Jurkat, Clone E6-1 (cell line): ENCODE results near the gene CHIC2.

ENCODE experiments used
- DNase-seq: peaks from one replicate; pipeline ENCODE4 v3.0.0-alpha.2; 2011; ENCODE audit warnings: low read depth, low spot score
- H3K4me3 ChIP-seq: 2 replicates; pipeline ENCODE4 v1.5.1; 2011; ENCODE audit warnings: mild to moderate bottlenecking, low read length, control low read depth, moderate library complexity

CHIC2 gene

DNA sequence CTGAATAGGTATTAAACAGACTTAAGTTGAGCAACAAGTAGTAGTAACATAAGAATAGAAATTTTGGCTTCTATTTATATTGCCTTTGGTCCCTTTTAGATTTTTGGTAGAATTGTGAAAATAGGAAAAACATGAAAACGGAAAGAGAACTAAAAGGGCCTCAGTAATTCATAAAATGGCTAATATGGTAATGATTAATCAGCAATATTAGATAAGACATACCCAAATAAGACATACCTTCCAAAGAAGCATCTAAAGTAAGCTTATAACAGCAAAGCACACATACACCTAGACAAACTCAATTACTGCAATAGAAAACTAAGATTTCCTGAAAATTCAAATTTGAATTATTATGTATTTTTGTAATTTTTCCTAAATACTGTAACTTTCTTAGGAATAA is 46.4 kb downstream of the CHIC2 start:
- H3K4me3 ChIP-seq, result no peak overlapping the region
- DNase-seq, result no peak

DNA sequence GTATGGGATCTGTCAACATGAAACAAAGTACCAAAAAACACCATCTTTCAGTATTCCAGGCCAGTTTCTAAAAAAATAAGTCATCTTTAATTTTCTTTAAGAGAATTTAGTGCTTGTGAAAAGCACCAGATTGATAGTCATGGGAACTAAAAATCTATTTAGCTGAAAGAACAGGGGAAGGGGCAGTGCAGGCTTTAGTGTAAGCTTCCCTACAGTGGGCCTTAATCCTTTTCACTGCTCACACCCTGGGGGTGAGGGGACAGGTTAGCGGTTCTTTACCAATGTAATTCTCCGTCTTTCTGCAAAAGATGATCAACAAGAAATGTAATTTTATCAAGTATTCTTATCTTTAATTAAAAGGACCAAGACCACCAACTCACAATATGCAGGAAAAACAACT is 47.1 kb downstream of the CHIC2 start:
- H3K4me3 ChIP-seq, result no peak overlapping the region
- no peak for DNase-seq

DNA sequence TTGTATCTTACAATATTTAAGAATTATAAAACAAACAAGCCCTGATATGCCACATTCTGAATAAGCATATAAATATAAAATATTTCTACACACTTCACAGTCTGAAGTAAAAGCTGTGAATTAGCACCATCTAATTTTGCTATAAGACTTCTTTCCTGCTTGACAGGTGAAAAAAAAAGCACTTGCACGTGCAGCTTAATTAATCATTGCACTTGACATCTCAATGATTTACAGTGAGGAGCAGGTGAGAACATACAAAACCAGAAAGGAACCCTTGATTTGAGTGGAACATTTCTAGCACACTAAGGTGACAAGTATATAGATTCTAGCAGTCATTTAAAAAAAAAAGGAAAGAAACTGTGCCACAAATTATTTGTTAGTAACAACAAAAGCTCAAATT is 47.9 kb downstream of the CHIC2 start:
- no peak overlapping the region for H3K4me3 ChIP-seq
- DNase-seq, result no peak

DNA sequence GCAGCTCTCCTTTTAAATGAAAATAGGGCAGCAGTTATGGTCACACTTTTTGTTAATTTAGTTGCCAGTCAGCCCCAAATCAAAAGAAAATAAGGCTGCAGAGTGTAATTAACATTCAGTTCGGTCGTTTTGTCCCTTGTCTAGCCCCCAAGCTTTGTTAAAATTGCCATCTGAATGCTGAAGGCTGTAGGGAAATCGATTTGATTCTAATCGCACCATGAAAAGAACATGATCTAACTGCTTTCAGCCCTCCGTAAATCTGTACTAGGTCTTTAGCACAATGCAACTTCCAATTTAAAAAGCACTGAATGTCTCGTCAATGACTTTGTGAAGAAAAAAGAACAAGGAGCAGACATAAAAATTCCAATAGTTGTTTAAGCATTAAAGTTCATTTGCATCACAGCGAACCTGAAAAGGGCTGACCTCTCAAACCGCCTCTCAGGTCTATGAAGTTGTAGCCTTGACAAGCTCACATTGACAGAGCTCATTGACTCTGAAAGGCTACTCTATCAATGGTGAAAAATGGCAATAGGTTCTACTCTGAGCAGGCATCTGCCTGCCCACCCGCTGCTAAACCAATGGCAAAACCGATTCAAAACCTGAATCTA is 48.9 kb downstream of the CHIC2 start:
- no peak for DNase-seq
- no peak overlapping the region for H3K4me3 ChIP-seq

DNA sequence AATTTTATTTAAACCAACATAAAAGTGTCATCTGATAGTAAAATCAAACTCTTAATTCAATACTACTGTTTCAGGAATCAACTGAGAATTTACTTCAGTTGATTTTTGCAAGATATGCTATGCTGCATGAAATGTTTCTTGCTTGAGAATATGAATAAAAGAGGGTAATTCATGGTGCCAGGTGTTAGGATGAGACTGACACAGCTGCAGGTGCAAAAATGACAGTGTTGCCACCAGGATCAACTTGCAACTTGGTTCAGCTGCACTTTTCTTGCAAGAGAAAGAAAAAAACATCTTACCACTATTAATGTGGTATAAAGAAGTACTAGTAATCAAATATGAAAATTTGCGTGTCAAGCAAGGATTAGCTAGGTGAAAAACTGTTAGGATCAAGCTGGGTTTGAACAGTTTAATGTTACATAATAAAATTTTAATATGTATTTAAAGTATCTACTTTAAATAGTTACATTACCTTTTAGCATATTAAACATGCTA is 49.7 kb downstream of the CHIC2 start:
- no peak overlapping the region for H3K4me3 ChIP-seq

DNA sequence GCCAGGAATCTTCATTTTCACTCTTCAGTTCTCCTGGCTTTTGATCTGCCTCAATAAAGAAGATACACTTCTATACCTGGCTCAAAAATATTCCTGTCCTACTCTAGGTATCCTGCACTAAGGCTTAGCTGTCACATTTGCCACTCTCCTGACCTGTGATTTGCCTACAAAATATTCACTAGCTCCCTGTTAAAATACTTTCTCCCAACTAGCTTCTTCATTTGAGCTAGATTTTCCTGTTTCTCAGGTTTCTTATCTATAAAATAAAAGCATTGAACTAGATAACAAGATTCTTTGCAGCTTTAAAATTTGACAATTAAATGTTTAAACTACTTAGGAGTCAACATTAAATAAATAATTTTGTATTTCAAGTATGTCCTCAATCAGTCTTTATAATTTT is 53.2 kb downstream of the CHIC2 start:
- no peak overlapping the region for H3K4me3 ChIP-seq
- DNase-seq, result no peak

More for the DNA sequence above, 49.7 kb downstream of the CHIC2 start:
- DNase-seq, result no peak

DNA sequence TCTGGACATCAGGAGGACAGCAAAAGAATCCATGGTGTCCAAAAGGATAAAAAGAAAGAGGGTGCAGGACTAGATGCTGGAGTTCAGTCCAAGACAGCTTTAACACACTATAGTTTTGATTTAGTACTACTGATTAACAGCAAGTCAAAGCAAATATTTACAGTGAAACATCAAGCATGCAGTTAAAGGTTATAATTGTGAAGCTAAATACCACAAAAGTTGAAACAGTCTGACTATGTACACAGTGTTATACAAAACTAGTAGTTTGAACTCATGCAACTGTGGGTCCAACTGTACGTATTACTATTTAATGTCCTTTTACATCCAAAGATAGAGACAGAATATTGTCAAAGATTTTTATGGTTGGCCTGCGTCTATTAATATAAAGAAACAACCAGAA is 57.6 kb downstream of the CHIC2 start:
- no peak overlapping the region for H3K4me3 ChIP-seq
- DNase-seq, result no peak

DNA sequence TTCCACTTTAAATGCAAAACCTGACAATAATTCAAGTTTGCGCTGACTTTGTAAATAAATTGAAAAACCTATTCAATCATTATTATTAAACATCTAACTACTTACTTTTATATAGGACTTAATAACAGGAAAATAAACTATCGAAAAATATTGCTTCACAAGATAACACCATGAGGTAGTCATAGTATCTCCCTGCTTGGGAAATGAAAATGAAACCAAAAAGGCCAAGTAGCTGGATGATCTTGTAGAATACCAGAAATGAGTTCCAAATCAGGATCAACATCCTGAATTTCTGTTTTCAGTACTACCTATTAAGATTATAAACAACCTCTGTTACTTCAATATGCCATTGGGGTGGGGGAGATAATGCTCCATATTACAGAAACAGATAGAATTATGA is 58.9 kb downstream of the CHIC2 start:
- DNase-seq, result no peak
- H3K4me3 ChIP-seq, result no peak overlapping the region

DNA sequence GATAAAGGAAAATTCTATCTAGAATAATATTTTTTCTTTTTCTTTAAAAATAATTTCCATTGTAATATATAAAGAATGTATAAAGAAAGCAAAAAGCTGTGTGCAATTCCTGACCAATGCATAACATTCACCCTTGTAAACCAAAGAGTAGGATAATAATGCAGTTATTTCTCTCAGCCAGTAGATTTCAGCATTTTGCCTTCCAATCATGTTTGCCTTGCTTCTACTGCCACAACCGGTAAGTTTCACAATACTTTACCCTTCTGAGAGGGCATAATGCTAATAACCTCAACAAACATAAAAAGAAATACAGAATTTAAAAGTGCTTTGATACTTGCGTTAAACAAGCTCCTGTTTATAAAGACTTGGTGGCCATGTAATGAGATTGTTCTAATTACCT is 59.9 kb downstream of the CHIC2 start:
- no peak overlapping the region for H3K4me3 ChIP-seq
- no peak for DNase-seq

DNA sequence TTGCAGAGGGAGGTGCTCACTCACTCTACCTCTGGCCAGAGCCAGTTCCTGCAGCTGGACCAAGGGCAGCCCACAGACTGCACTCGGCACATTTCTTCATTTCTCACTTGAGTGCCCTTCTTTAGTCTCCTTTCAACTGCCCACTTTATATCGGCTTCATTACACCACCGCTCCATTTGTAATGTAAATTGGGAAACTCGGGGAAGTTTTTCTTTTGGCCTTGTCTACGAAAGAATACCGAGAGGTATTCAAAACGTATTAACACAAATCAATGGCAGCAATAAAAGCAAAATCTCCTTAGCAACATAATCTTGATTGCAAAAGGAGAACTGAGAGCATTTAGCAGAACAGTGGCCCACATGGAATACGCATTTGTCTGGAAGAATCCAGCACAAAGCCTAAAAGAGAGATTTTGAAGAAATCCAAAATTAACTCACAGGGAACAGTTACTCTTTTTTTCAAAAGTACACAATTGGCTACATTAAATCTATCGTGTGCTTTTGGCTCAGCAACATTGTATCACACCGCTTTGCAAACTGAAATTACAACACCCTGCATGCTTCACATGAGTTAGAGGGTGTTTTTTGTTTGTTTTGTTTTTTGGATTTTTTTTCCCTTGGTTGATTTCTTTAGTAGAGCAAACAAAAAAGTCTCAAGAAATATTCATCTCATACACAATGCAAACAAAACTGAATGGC is 62.6 kb downstream of the CHIC2 start:
- no peak for DNase-seq

DNA sequence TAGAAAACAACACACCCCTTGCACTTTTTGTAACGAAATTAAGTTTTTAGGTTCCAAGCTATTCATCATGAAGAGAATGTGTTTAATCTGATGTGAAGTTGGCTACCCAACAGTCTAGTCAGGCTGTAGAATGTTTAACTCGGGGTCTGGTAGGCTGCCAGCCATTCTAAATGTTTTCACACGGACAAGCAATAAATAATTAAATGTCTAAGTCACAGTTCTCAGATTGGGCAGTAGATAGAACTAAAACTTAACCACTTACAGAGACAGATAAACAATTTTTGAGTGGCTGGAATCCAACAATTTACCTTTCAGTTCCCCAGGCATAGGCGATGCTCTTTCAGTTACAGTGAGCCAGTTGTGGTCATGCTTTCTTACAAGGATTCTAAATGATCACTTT is 66.5 kb downstream of the CHIC2 start:
- no peak overlapping the region for H3K4me3 ChIP-seq
- no peak for DNase-seq

More for the DNA sequence above, 62.6 kb downstream of the CHIC2 start:
- no peak overlapping the region for H3K4me3 ChIP-seq

DNA sequence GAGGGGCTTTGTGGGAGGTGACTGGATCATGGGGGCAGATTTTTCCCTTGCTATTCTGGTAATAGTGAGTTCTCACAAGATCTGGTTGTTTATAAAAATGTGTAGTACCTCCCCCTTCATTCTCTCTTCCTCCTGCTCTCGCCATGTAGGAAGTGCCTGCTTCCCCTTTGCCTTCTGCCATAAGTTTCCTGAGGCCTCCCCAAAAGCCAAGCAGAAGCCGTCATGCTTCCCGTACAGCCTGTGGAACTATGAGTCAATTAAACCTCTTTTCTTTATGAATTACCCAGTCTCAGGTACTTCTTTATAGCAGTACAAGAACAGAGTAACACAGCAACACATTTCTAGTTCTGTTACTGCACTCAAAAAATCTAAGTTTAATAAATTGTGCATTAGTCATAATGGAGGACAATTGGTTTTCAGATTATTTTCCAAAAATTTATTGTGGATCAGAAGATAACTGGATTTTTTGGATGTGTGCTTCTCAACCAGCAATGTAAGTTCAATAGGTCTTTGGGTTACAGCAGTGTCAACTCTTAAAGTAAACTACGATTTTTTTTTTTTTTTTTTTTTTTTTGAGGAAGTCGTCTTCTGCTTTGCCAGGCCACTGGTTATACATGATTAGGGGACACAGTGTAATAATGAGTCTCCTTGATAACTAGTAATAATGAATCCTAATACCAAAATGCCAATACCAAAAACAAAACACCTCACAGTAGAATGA is 69.9 kb downstream of the CHIC2 start:
- no peak for DNase-seq
- no peak overlapping the region for H3K4me3 ChIP-seq

DNA sequence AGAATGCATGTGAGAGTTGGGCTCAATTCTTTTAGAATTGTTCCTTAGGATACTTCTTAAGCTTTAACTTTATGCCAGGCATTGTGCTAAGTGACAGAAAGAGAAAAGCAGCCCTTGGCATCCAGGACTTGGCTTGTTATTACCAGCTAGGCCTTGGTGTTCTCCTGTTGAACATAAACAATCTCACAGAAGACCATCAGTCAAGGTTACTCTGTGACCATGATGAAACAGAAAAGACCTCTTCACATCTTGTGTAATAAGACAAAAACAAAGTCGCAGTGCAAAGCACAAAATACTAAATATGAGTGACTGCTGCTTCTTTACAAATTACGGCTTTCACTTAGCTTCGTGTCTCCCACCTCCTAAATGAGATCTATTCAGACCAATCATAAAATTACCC is 71.6 kb downstream of the CHIC2 start:
- no peak for DNase-seq
- H3K4me3 ChIP-seq, result no peak overlapping the region

DNA sequence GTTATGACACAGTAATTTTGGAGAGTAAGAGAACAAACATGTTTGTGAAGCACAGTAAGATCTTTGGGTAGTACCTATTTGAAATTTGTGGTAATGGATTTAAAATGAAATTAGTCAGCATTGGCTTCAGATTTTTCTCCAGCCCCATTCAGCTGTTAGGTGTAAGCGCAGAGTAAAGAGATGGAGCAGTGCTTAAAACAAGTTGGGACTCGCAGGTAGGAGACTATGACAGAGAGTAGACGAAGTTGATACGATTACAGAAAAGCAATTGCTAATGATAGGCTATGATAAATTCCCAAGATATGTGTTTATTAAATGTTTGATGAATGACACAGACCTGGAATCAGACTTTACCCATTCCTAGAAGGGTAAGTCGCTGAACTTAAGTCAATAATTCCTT is 72.6 kb downstream of the CHIC2 start:
- H3K4me3 ChIP-seq, result no peak overlapping the region
- DNase-seq, result no peak

DNA sequence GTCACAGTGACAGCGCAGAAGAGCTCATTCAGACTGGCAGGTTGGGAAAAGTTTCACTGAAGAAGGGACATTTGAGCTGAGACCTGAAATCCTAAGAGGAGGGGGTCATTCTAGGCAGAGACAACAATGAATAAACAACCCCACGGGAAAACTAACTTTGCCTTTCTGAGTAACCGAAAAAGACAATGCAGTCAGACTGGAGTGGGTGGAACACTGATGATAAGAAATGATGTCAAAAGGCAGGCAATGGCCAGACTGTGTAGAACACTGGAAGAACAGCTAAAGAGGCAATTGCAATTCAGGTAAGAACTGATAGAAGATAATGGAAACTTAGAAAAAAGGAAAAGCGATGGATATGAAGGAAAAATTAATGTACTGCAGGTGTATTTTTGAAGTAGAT is 73.8 kb downstream of the CHIC2 start:
- no peak overlapping the region for H3K4me3 ChIP-seq
- DNase-seq, result no peak

DNA sequence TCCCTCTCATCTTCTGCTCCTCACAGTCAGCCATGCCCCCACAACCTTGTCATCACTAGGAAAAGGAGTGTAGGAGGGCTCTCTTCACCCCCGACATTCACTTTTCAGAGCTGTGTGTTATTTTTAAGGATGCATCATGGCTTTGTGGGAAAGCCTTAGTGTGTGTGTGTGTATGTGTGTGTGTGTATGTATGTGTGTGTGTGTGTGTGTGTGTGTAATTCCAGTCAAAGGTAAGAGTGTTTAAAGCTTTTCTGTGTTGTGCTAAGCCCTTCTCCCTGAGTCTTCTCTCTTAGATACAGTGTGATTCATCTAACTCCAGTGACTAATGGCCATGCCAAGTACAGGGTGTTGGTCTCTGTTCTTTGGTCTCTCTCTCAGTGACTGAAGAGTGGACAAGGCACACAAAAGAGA is 76.6 kb downstream of the CHIC2 start:
- H3K4me3 ChIP-seq, result no peak overlapping the region
- no peak for DNase-seq

DNA sequence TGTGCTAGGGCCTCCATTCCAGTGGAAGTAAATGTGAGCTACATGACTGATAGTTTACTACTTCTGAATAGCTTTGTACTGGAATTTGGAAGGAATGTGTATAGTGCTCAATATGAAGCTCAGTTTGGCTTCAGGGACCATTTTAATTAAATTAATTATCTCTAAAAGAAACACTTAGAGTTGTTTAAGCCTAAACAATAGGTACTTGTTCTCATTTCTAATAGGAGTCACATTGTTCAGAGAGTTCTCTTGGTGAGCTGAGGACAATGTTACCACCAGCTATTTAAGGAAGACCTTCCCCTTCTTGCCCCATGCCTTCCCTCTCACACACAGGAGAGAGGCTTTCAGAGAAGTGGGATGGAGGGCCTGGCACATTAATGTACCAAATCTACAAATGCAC is 78.3 kb downstream of the CHIC2 start:
- no peak overlapping the region for H3K4me3 ChIP-seq
- no peak for DNase-seq

DNA sequence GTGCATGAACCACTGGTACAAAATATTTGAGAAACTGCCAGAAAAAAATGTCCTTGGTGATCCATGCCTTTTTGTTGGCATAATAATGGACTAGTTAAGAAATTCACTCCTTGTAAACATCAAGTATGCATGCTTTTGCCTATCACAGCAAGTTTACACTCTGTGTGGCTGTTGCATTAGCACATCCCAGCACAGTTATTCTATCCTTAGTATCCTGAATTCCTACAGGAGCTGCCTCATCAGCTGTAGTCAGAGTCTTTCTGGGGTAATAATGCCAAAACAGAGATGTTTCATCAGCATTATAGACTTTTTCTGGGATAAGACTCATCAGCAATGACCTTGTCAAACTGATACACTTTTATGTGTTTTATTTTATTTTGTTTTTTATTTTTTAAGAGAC is 82.8 kb downstream of the CHIC2 start:
- DNase-seq, result no peak

DNA sequence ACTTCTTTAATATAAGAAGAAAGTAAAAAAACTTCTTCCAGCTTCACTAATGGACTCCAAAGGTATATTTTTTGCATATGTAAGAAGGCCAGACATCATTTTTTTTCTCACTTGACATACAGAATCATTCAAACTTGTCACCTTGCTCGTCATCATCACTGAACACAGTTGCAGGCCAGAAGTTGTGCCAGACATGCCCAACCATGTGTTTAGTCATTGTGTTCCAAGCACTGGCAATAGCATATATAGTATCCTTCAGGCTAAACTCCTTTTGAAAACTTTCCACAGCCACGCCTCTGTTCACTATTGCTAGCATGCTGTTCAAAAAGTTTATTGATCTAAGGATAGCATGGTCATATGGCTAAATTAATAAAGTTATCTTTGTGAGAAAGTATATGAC is 83.3 kb downstream of the CHIC2 start:
- DNase-seq, result no peak
- H3K4me3 ChIP-seq, result no peak overlapping the region

More for the DNA sequence above, 82.8 kb downstream of the CHIC2 start:
- H3K4me3 ChIP-seq, result no peak overlapping the region

DNA sequence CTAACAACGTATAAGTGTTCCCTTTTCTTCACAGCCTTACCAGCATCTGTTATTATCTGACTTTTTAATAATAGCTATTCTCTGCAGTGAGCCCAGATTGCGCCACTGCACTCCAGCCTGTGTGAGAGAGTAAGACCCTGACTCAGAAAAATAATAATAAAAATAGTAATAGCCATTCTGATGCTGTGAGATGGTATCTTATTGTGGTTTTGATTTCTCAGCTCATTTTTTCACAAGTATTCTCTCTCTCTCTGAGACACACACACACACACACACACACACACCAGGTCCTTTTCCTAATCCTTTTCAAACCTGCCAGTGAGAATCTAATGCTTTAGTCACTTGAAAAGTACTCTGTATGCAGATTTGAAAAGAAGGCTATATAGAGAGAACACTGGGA is 89.8 kb downstream of the CHIC2 start:
- H3K4me3 ChIP-seq, result no peak overlapping the region
- no peak for DNase-seq
